ENCODE results near the gene SLC25A2.

Gene SLC25A2

GRCh38 chr5:141306630-141307029 lies 2.8 kb upstream of the SLC25A2 start:
- no peak for DNase-seq

GRCh38 chr5:141298376-141298775 lies 5.5 kb downstream of the SLC25A2 start:
- no peak for DNase-seq

GRCh38 chr5:141272906-141273305 lies 30.9 kb downstream of the SLC25A2 start:
- DNase-seq, result no peak

- no peak for DNase-seq
Measured at GRCh38 chr5:141269195-141269594, 34.7 kb downstream of the SLC25A2 start.

- DNase-seq, result no peak
Measured at GRCh38 chr5:141261238-141261546, 42.7 kb downstream of the SLC25A2 start.

- no peak for DNase-seq
Measured at GRCh38 chr5:141260458-141261237, 43.2 kb downstream of the SLC25A2 start.

GRCh38 chr5:141258948-141259347 lies 44.9 kb downstream of the SLC25A2 start:
- no peak for DNase-seq

- DNase-seq, result no peak
Measured at GRCh38 chr5:141258464-141258863, 45.4 kb downstream of the SLC25A2 start.

Measured in activated naive CD4-positive, alpha-beta T cell (primary cell).